Pons (tissue), 1 donor: ENCODE results near the gene NRIP2.

ENCODE experiments used
- DNase-seq: peaks from one replicate; pipeline ENCODE4 v3.0.0-alpha.2; 2016; ENCODE audit warnings: low spot score

Gene NRIP2

GRCh38 chr12:2806700-2807099 lies 28.1 kb downstream of the NRIP2 start:
- no peak for DNase-seq

- DNase-seq = no peak
These were observed 29.7 kb downstream of the NRIP2 start for GRCh38 chr12:2805143-2805520.

GRCh38 chr12:2804393-2805142 lies 30.3 kb downstream of the NRIP2 start:
- peak; percentile 65 for DNase-seq

- no peak for DNase-seq
These were observed 31.0 kb downstream of the NRIP2 start for GRCh38 chr12:2803635-2804392.

GRCh38 chr12:2801044-2801783 lies 33.6 kb downstream of the NRIP2 start:
- DNase-seq = no peak

GRCh38 chr12:2800046-2800570 lies 34.7 kb downstream of the NRIP2 start:
- DNase-seq = no peak

- no peak for DNase-seq
These were observed 37.0 kb downstream of the NRIP2 start for GRCh38 chr12:2797721-2798418.

GRCh38 chr12:2796187-2796666 lies 38.6 kb downstream of the NRIP2 start:
- no peak for DNase-seq

- DNase-seq = peak; percentile 73
These were observed 39.3 kb downstream of the NRIP2 start for GRCh38 chr12:2795291-2796186.

GRCh38 chr12:2794736-2795289 lies 40.0 kb downstream of the NRIP2 start, which contains the start of gene FKBP4:
Gene FKBP4 (plus strand): TSS chr12:2794970. CDS start chr12:2795140, 170 bp downstream.
- peak; percentile 93 for DNase-seq

GRCh38 chr12:2794191-2794735 lies 40.6 kb downstream of the NRIP2 start:
- peak; percentile 79 for DNase-seq

- DNase-seq = no peak
These were observed 41.3 kb downstream of the NRIP2 start for GRCh38 chr12:2793561-2793960.

GRCh38 chr12:2792671-2793500 lies 41.9 kb downstream of the NRIP2 start:
- DNase-seq = no peak

- DNase-seq = no peak
These were observed 43.7 kb downstream of the NRIP2 start for GRCh38 chr12:2791089-2791488.

GRCh38 chr12:2785017-2785416 lies 49.8 kb downstream of the NRIP2 start:
- no peak for DNase-seq

- DNase-seq = peak; percentile 67
These were observed 50.8 kb downstream of the NRIP2 start for GRCh38 chr12:2783936-2784600.

GRCh38 chr12:2779281-2779680 lies 55.6 kb downstream of the NRIP2 start:
- DNase-seq = no peak

GRCh38 chr12:2776129-2776806 lies 58.6 kb downstream of the NRIP2 start:
- no peak for DNase-seq
